IPS DF 4.7 (cell line): ENCODE results near the gene ALDH1A3.

Experiments used
- DNase-seq: peaks from one replicate; pipeline ENCODE4 v3.0.0-alpha.2; 2013; ENCODE audit warnings: low spot score; ENCODE audit errors: extremely low read depth

The ALDH1A3 gene

GRCh38 chr15:100859970-100860828 lies 19.4 kb upstream of the ALDH1A3 start:
- no peak for DNase-seq

GRCh38 chr15:100860829-100861510 lies 18.7 kb upstream of the ALDH1A3 start:
- no peak for DNase-seq

- no peak for DNase-seq
Observed at GRCh38 chr15:100861511-100861991, 18.1 kb upstream of the ALDH1A3 start.

- DNase-seq, result no peak
Observed at GRCh38 chr15:100862162-100862561, 17.5 kb upstream of the ALDH1A3 start.

- no peak for DNase-seq
Observed at GRCh38 chr15:100863075-100863795, 16.4 kb upstream of the ALDH1A3 start.

GRCh38 chr15:100863796-100864267 lies 15.8 kb upstream of the ALDH1A3 start:
- DNase-seq, result no peak

- DNase-seq, result no peak
Observed at GRCh38 chr15:100866386-100867330, 13.0 kb upstream of the ALDH1A3 start.

GRCh38 chr15:100867433-100867832 lies 12.2 kb upstream of the ALDH1A3 start:
- DNase-seq, result no peak

GRCh38 chr15:100869151-100869999 lies 10.3 kb upstream of the ALDH1A3 start:
- DNase-seq, result no peak

- no peak for DNase-seq
Observed at GRCh38 chr15:100873029-100873677, 6.5 kb upstream of the ALDH1A3 start.

- no peak for DNase-seq
Observed at GRCh38 chr15:100875495-100875894, 4.1 kb upstream of the ALDH1A3 start.

GRCh38 chr15:100875976-100876375 lies 3.7 kb upstream of the ALDH1A3 start:
- DNase-seq, result no peak

GRCh38 chr15:100877551-100877950 lies 2.1 kb upstream of the ALDH1A3 start:
- no peak for DNase-seq

- no peak for DNase-seq
Observed at GRCh38 chr15:100878130-100878529, 1.5 kb upstream of the ALDH1A3 start.

GRCh38 chr15:100878648-100879047 lies 983 bp upstream of the ALDH1A3 start:
- no peak for DNase-seq

- DNase-seq, result no peak
Observed at GRCh38 chr15:100879061-100879463, 569 bp upstream of the ALDH1A3 start.

GRCh38 chr15:100880139-100880896 lies 687 bp downstream of the ALDH1A3 start:
- no peak for DNase-seq

GRCh38 chr15:100880897-100881242 lies 1.2 kb downstream of the ALDH1A3 start:
- DNase-seq, result no peak
